Neural cell (in vitro differentiated cells): ENCODE measurements around the gene SWAP70. TPM values are rescaled to one million over a fixed set of nuclear protein-coding genes. Genes with fewer than 3 reads are reported as not detected.

ENCODE experiments used
- H2AFZ ChIP-seq: fragments of 200-600, 300-800 bp; sonication (generic), shearing (Covaris generic); 2 replicates; pipeline ENCODE4 v1.6.0; 2014; ENCODE audit warnings: low read depth, mild to moderate bottlenecking, antibody characterized with exemption, low read length, moderate library complexity
- H3F3A ChIP-seq: fragments of 200-600 bp; shearing (Covaris generic); 2 replicates; pipeline ENCODE4 v1.6.1; 2016; ENCODE audit warnings: mild to moderate bottlenecking, moderate library complexity, mixed read lengths, antibody characterized with exemption, low read length; ENCODE audit not compliant: insufficient read depth, poor library complexity, severe bottlenecking
- H3K27ac ChIP-seq: fragments of 200-600, 300-800 bp; sonication (generic), shearing (Covaris generic); 2 replicates; pipeline ENCODE4 v1.5.1; 2014; ENCODE audit warnings: mild to moderate bottlenecking, low read length, moderate library complexity
- H3K27me3 ChIP-seq: fragments of 300-800, 200-600 bp; sonication (generic), shearing (Covaris generic); 2 replicates; pipeline ENCODE4 v1.6.0; 2014; ENCODE audit warnings: mild to moderate bottlenecking, low read depth, low read length, moderate library complexity; ENCODE audit not compliant: insufficient read depth
- H3K36me3 ChIP-seq: fragments of 300-800, 200-600 bp; sonication (generic), shearing (Covaris generic); 2 replicates; pipeline ENCODE4 v1.5.1; 2014; ENCODE audit warnings: mild to moderate bottlenecking, antibody characterized with exemption, low read length, moderate library complexity; ENCODE audit not compliant: insufficient read depth
- H3K4me2 ChIP-seq: fragments of 300-800, 200-600 bp; sonication (generic), shearing (Covaris generic); 2 replicates; pipeline ENCODE4 v1.6.0; 2014; ENCODE audit warnings: mild to moderate bottlenecking, low read length
- H3K4me3 ChIP-seq: fragments of 300-800, 200-600 bp; sonication (generic), shearing (Covaris generic); 2 replicates; pipeline ENCODE4 v1.5.1; 2014; ENCODE audit warnings: mild to moderate bottlenecking, low read length, moderate library complexity
- H3K79me2 ChIP-seq: fragments of 200-600 bp; shearing (Covaris generic); replicated peaks from 2 replicates; pipeline ENCODE4 v1.6.0; 2014; ENCODE audit warnings: mild to moderate bottlenecking, low read length, moderate library complexity; ENCODE audit not compliant: insufficient read depth
- H3K9ac ChIP-seq: fragments of 300-800, 200-600 bp; sonication (generic), shearing (Covaris generic); 2 replicates; pipeline ENCODE4 v1.6.1; 2016; ENCODE audit warnings: mild to moderate bottlenecking, low read length, mixed read lengths
- H3K9me2 ChIP-seq: fragments of 200-600 bp; shearing (Covaris generic); 2 replicates; pipeline ENCODE4 v1.6.1; 2016; ENCODE audit warnings: mild to moderate bottlenecking, low read length, mixed read lengths; ENCODE audit not compliant: insufficient read depth
- H3K9me3 ChIP-seq: fragments of 200-600, 300-800 bp; sonication (generic), shearing (Covaris generic); 2 replicates; pipeline ENCODE4 v1.6.1; 2016; ENCODE audit warnings: mild to moderate bottlenecking, mixed run types, low read length, moderate library complexity, mixed read lengths
- H4K20me1 ChIP-seq: fragments of 200-600 bp; shearing (Covaris generic); 2 replicates; pipeline ENCODE4 v1.6.1; 2016; ENCODE audit warnings: mild to moderate bottlenecking, mixed run types; ENCODE audit not compliant: insufficient read depth
- CTCF ChIP-seq: fragments of 450-650 bp; IDR thresholded peaks from 2 replicates; pipeline ENCODE4 v1.5.1; 2014; ENCODE audit warnings: antibody characterized with exemption, mild to moderate bottlenecking, moderate library complexity; ENCODE audit not compliant: poor library complexity, severe bottlenecking
- EP300 ChIP-seq: fragments of 450-650 bp; conservative IDR thresholded peaks from 2 replicates; pipeline ENCODE4 v1.6.1; 2014; ENCODE audit warnings: antibody characterized with exemption, mild to moderate bottlenecking, moderate library complexity; ENCODE audit not compliant: poor library complexity, severe bottlenecking
- EZH2 ChIP-seq: fragments of 200-600, 300-800 bp; shearing (Covaris generic), sonication (generic); IDR thresholded peaks from 2 replicates; pipeline ENCODE4 v1.6.1; 2014; ENCODE audit warnings: antibody characterized with exemption, low read length, borderline replicate concordance, mild to moderate bottlenecking; ENCODE audit not compliant: insufficient read depth, poor library complexity, severe bottlenecking
- MXI1 ChIP-seq: fragments of 450-650 bp; conservative IDR thresholded peaks from 2 replicates; pipeline ENCODE4 v1.6.1; 2014; ENCODE audit warnings: antibody characterized with exemption, mild to moderate bottlenecking; ENCODE audit not compliant: poor library complexity, severe bottlenecking
- POLR2AphosphoS5 ChIP-seq: IDR thresholded peaks from 2 replicates; pipeline ENCODE4 v1.6.1; 2012
- RAD21 ChIP-seq: fragments of 450-650 bp; conservative IDR thresholded peaks from 2 replicates; pipeline ENCODE4 v1.6.1; 2014; ENCODE audit warnings: antibody characterized with exemption, mild to moderate bottlenecking, moderate library complexity
- SMC3 ChIP-seq: fragments of 450-650 bp; conservative IDR thresholded peaks from 2 replicates; pipeline ENCODE4 v1.6.1; 2014; ENCODE audit warnings: antibody characterized with exemption, mild to moderate bottlenecking, moderate library complexity; ENCODE audit not compliant: poor library complexity
- TAF1 ChIP-seq: IDR thresholded peaks from 2 replicates; pipeline ENCODE4 v1.6.1; 2012; ENCODE audit warnings: low read depth
- polyA plus RNA-seq: library from polyadenylated mRNA; depleted of rRNA; stranded (reverse); fragments of >200 nt; gene quantifications from 2 replicates; pipeline ENCODE4 v1.2.3, GENCODE V29; 2014
- TF ChIP-seq, protein P1 (sequence below): IDR thresholded peaks from 2 replicates; pipeline ENCODE4 v1.6.1; 2012; ENCODE audit warnings: borderline replicate concordance

Gene SWAP70
- polyA plus RNA-seq, 1 donor from 2014 or later, result 1.4 TPM

DNA sequence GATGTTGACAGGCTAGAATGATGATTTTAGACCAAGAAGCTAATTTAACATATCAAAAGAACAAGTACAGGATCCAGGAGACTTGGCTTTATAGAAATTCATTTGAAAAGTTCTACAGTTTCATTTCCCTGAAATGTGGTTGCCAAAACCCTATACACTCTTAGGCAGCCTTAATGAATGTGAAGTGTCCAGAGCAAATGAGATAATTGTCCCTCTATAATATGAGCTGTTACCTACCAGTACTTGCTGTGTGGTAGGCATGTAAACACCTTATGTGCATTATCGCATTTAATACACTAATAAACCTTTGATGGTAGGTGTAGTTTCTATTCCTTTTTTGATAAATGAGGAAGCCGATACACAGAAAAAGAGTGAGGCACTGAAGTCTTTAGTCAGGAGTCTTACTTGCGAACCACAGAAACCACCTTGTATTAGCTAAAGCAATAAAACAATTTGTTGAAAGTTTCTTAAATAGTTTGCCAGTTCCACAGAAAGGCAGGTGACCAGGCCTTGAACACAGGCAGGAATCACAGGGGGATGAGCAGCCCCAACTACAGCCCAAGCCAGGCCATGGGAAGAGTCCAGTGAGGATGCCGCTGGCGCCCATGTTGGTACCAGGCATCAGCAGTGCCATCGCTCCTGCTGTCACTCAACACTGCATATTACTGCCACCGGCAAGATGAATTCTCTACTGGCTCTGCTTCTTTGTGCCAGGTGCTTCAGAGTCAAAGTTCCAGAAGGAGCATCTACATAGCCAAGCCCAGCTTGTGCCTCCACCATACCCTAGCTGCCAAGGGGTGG, 81.7 kb downstream of the SWAP70 start:
- no peaks in the 10 kb centered on the region for H3K9me3 ChIP-seq
- no peaks in the 10 kb centered on the region for H3K9me2 ChIP-seq
- TF ChIP-seq POLR2AphosphoS5, result no peak
- TF ChIP-seq SMC3, result no peak
- TF ChIP-seq, protein P1, sequence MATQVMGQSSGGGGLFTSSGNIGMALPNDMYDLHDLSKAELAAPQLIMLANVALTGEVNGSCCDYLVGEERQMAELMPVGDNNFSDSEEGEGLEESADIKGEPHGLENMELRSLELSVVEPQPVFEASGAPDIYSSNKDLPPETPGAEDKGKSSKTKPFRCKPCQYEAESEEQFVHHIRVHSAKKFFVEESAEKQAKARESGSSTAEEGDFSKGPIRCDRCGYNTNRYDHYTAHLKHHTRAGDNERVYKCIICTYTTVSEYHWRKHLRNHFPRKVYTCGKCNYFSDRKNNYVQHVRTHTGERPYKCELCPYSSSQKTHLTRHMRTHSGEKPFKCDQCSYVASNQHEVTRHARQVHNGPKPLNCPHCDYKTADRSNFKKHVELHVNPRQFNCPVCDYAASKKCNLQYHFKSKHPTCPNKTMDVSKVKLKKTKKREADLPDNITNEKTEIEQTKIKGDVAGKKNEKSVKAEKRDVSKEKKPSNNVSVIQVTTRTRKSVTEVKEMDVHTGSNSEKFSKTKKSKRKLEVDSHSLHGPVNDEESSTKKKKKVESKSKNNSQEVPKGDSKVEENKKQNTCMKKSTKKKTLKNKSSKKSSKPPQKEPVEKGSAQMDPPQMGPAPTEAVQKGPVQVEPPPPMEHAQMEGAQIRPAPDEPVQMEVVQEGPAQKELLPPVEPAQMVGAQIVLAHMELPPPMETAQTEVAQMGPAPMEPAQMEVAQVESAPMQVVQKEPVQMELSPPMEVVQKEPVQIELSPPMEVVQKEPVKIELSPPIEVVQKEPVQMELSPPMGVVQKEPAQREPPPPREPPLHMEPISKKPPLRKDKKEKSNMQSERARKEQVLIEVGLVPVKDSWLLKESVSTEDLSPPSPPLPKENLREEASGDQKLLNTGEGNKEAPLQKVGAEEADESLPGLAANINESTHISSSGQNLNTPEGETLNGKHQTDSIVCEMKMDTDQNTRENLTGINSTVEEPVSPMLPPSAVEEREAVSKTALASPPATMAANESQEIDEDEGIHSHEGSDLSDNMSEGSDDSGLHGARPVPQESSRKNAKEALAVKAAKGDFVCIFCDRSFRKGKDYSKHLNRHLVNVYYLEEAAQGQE, result no peak
- TF ChIP-seq MXI1, result no peak
- H3F3A ChIP-seq, result no peaks in the 10 kb centered on the region
- no peak overlapping the region for H3K27ac ChIP-seq
- no peak overlapping the region for H2AFZ ChIP-seq
- no peaks in the 10 kb centered on the region for H3K27me3 ChIP-seq
- no peaks in the 10 kb centered on the region for H4K20me1 ChIP-seq
- no peak overlapping the region for H3K4me3 ChIP-seq
- no peak overlapping the region for H3K4me2 ChIP-seq
- no peak overlapping the region for H3K9ac ChIP-seq
- H3K36me3 ChIP-seq, result no peaks in the 10 kb centered on the region
- H3K79me2 ChIP-seq, result no peaks in the 10 kb centered on the region

- H3K9me2 ChIP-seq, result no peaks in the 10 kb centered on the region
- no peak overlapping the region for H3K9ac ChIP-seq
- H3K27ac ChIP-seq, result no peak overlapping the region
- H3K79me2 ChIP-seq, result no peaks in the 10 kb centered on the region
- no peaks in the 10 kb centered on the region for H3F3A ChIP-seq
- H3K27me3 ChIP-seq, result no peaks in the 10 kb centered on the region
- no peak overlapping the region for H2AFZ ChIP-seq
- no peaks in the 10 kb centered on the region for H3K36me3 ChIP-seq
- no peak overlapping the region for H3K4me3 ChIP-seq
- H3K4me2 ChIP-seq, result no peak overlapping the region
- TF ChIP-seq CTCF (no peak), POLR2AphosphoS5 (no peak), EP300 (no peak), MXI1 (no peak), TAF1 (no peak), EZH2 (no peak), SMC3 (no peak), RAD21 (no peak)
- TF ChIP-seq, protein P1, result no peak
- no peaks in the 10 kb centered on the region for H4K20me1 ChIP-seq
- no peaks in the 10 kb centered on the region for H3K9me3 ChIP-seq
These were observed 83.4 kb downstream of the SWAP70 start for GRCh38 chr11:9747229-9747628.
